K562 (cell line): ENCODE data around the gene ATP2B1. TPM values are rescaled to one million over a fixed set of nuclear protein-coding genes. Genes with fewer than 3 reads are reported as not detected.

Experiments used
- ATAC-seq: fragments of 200-7000 bp; cut with Tn5 transposase; 3 replicates; pipeline ENCODE4 v1.9.1; 2020; ENCODE audit warnings: moderate library complexity
- BruUV-seq: library from RNA; stranded (reverse); fragments of 400-500 nt; replicated peaks from 2 replicates; lab custom pipeline; 2021; lab: Mats Ljungman, UMichigan
- CTCF ChIA-PET: fragments of 300-600 bp; formaldehyde crosslinking; extraction: SDS; loops from one replicate; lab custom pipeline; 2021; ENCODE audit warnings: low intra/inter-chr PET ratio; lab: Yijun Ruan, JAX
- POLR2A ChIA-PET: fragments of 300-600, 350-650 bp; sonication (Branson Sonifier 250); formaldehyde crosslinking; extraction: SDS; loops from one replicate; lab custom pipeline; 2021; ENCODE audit warnings: antibody characterized with exemption, inconsistent platforms; lab: Yijun Ruan, JAX
- DNase-seq, 4 experiments: peaks; one replicate each; pipeline versions ENCODE4 v3.0.0 to v3.0.0-alpha.2; 2011 to 2018; ENCODE audit warnings: low spot score in 3 of 4, mixed read lengths in 3 of 4; ENCODE audit errors: extremely low read depth in 1 of 4
- FAIRE-seq: peaks from 2 replicates; lab custom pipeline; 2011; peaks lifted over from hg19 to GRCh38; lab: Jason Lieb, UNC
- H2AFZ ChIP-seq: 2 replicates; pipeline ENCODE4 v1.6.0; 2011; ENCODE audit warnings: low read depth, low read length, control low read depth, inconsistent platforms
- H3K27ac ChIP-seq: fragments of 200-600 bp; 3 replicates; pipeline ENCODE4 v1.8.0; 2011; ENCODE audit warnings: low read depth, mild to moderate bottlenecking, control low read depth, inconsistent platforms, low read length, moderate library complexity, mixed read lengths; ENCODE audit errors: extremely low read depth
- H3K27me3 ChIP-seq, 2 experiments: fragments of 300-600 bp in 1 of 2; 2 replicates in 1 of 2; 3 replicates in 1 of 2; pipeline versions ENCODE4 v1.6.0 to v1.8.0; 2011; ENCODE audit warnings: inconsistent platforms in 2 of 2, low read length in 2 of 2, mild to moderate bottlenecking in 1 of 2, mixed read lengths in 1 of 2, moderate library complexity in 1 of 2; ENCODE audit not compliant: control insufficient read depth in 2 of 2, insufficient read depth in 2 of 2
- H3K36me3 ChIP-seq: fragments of 300-600 bp; 3 replicates; pipeline ENCODE4 v1.8.0; 2011; ENCODE audit warnings: mild to moderate bottlenecking, low read length, inconsistent platforms; ENCODE audit not compliant: control insufficient read depth, insufficient read depth
- H3K4me1 ChIP-seq, 2 experiments: fragments of 200-600 bp in 1 of 2; replicated peaks in 1 of 2; 2 replicates in 1 of 2; 3 replicates in 1 of 2; pipeline versions ENCODE4 v1.5.1 to v1.8.0; 2011; ENCODE audit warnings: inconsistent platforms in 2 of 2, low read length in 2 of 2, mild to moderate bottlenecking in 1 of 2, mixed read lengths in 1 of 2, moderate library complexity in 1 of 2; ENCODE audit not compliant: control insufficient read depth in 2 of 2, insufficient read depth in 2 of 2
- H3K4me2 ChIP-seq: 2 replicates; pipeline ENCODE4 v1.6.1; 2011; ENCODE audit warnings: low read length, control low read depth, inconsistent platforms, mixed read lengths; ENCODE audit not compliant: insufficient read depth
- H3K4me3 ChIP-seq: fragments of 200-600 bp; sonication (generic), shearing (Covaris generic); 2 replicates; pipeline ENCODE4 v1.5.1; 2016; ENCODE audit warnings: control low read depth, inconsistent platforms
- H3K79me2 ChIP-seq: fragments of 200-600 bp; 3 replicates; pipeline ENCODE4 v1.8.0; 2011; ENCODE audit warnings: low read length, inconsistent platforms; ENCODE audit not compliant: control insufficient read depth, insufficient read depth
- H3K9ac ChIP-seq, 2 experiments: 2 replicates each; pipeline versions ENCODE4 v1.6.0 to v1.6.1; 2011; ENCODE audit warnings: low read depth in 2 of 2, low read length in 2 of 2, control low read depth in 1 of 2, inconsistent platforms in 1 of 2, mild to moderate bottlenecking in 1 of 2, mixed read lengths in 1 of 2; ENCODE audit not compliant: insufficient read depth in 1 of 2
- H3K9me1 ChIP-seq: one replicate; pipeline ENCODE4 v1.6.0; 2011; ENCODE audit warnings: inconsistent platforms, mild to moderate bottlenecking, low read length, moderate library complexity; ENCODE audit not compliant: control insufficient read depth, insufficient read depth
- H3K9me3 ChIP-seq: replicated peaks from 2 replicates; pipeline ENCODE4 v1.5.1; 2011; ENCODE audit warnings: low read depth, low read length, inconsistent platforms; ENCODE audit not compliant: control insufficient read depth, insufficient read depth
- H4K20me1 ChIP-seq: replicated peaks from 2 replicates; pipeline ENCODE4 v1.6.1; 2011; ENCODE audit warnings: low read length, inconsistent platforms, mixed read lengths; ENCODE audit not compliant: control insufficient read depth, insufficient read depth
- ESRRA ChIP-seq: fragments of 450-650 bp; IDR thresholded peaks from 2 replicates; pipeline ENCODE4 v1.6.1; 2014; ENCODE audit warnings: low read depth, mild to moderate bottlenecking, moderate library complexity, borderline replicate concordance
- YY1 ChIP-seq, 3 experiments: IDR thresholded peaks; 2 replicates each; pipeline ENCODE4 v1.6.1; 2011; ENCODE audit warnings: low read length in 2 of 3, mild to moderate bottlenecking in 2 of 3, moderate library complexity in 2 of 3, borderline replicate concordance in 1 of 3, control low read depth in 1 of 3, low read depth in 1 of 3; ENCODE audit not compliant: insufficient read depth in 3 of 3, insufficient replicate concordance in 2 of 3, control insufficient read depth in 1 of 3, insufficient read length in 1 of 3; ENCODE audit errors: extremely low read depth in 1 of 3
- WGBS: fragments of 100-300 bp; shearing (Covaris generic); methylation state at CpG from one replicate; pipeline ENCODE4 v1.1.6; 2016; ENCODE audit warnings: low coverage, mixed read lengths; ENCODE audit not compliant: insufficient coverage; ENCODE audit errors: missing lambda C conversion rate; 5-methylcytosine and 5-hydroxymethylcytosine counted together
- in situ Hi-C: fragments of 300-500 bp; cut with MboI; formaldehyde crosslinking; loops from 4 replicates; pipeline ENCODE4 v1.15.0; 2018; ENCODE audit warnings: inconsistent platforms, mixed read lengths
- intact Hi-C: fragments of 100-400 bp; cut with micrococcal nuclease; formaldehyde crosslinking; loops from 2 replicates; pipeline ENCODE4 v1.14.2; 2022
- polyA plus RNA-seq, 8 experiments: library from polyadenylated mRNA; depleted of rRNA in 4 of 8; stranded (reverse) in 5 of 8; unstranded in 3 of 8; fragments of >200 nt; fragmentation: Nextera tagmentation in 2 of 8; fragmentation: Illumina TruSeq in 1 of 8; extraction: Ambion mirVana in 2 of 8; extraction: Trizol in 1 of 8; gene quantifications; 2 replicates each; pipeline versions ENCODE4 v1.2.1 to v1.2.3, GENCODE V29; 2011 to 2014; ENCODE audit warnings: inconsistent platforms in 1 of 8, missing spikeins in 1 of 8
- total RNA-seq, 7 experiments: library from RNA; depleted of rRNA in 6 of 7; stranded (reverse); fragments of >200 nt in 6 of 7; fragmentation: Illumina TruSeq in 2 of 7; extraction: Trizol in 2 of 7; gene quantifications; 2 replicates each; pipeline versions ENCODE4 v1.2.1 to v1.2.3, GENCODE V29; 2011 to 2021; ENCODE audit warnings: low replicate concordance in 1 of 7
- TF ChIP-seq, protein P1 (sequence below): fragments of 250-450 bp; sonication (Bioruptor Pico); IDR thresholded peaks from 2 replicates; pipeline ENCODE4 v1.5.0; 2021; ENCODE audit warnings: mild to moderate bottlenecking, borderline replicate concordance
- TF ChIP-seq, protein P2 (sequence below), 2 experiments: fragments of 450-650 bp in 1 of 2; sonication (generic) in 1 of 2; formaldehyde crosslinking in 1 of 2; IDR thresholded peaks; 2 replicates each; pipeline versions ENCODE4 v1.7.1 to v1.9.0; 2016 to 2022; ENCODE audit warnings: inconsistent platforms in 1 of 2, mild to moderate bottlenecking in 1 of 2, missing genetic modification reagents in 1 of 2
- TF ChIP-seq, protein P3 (sequence below): sonication (generic); formaldehyde crosslinking; IDR thresholded peaks from 2 replicates; pipeline ENCODE4 v1.8.0; 2022; ENCODE audit warnings: mild to moderate bottlenecking, missing genetic modification reagents

Gene ATP2B1
- total and polyA plus RNA-seq, 9 of the 15 experiments (the other 6 are each of a cell fraction or from before 2014, with no cell fraction given) = 8.6 to 39.0 (median 27.8) TPM

DNA sequence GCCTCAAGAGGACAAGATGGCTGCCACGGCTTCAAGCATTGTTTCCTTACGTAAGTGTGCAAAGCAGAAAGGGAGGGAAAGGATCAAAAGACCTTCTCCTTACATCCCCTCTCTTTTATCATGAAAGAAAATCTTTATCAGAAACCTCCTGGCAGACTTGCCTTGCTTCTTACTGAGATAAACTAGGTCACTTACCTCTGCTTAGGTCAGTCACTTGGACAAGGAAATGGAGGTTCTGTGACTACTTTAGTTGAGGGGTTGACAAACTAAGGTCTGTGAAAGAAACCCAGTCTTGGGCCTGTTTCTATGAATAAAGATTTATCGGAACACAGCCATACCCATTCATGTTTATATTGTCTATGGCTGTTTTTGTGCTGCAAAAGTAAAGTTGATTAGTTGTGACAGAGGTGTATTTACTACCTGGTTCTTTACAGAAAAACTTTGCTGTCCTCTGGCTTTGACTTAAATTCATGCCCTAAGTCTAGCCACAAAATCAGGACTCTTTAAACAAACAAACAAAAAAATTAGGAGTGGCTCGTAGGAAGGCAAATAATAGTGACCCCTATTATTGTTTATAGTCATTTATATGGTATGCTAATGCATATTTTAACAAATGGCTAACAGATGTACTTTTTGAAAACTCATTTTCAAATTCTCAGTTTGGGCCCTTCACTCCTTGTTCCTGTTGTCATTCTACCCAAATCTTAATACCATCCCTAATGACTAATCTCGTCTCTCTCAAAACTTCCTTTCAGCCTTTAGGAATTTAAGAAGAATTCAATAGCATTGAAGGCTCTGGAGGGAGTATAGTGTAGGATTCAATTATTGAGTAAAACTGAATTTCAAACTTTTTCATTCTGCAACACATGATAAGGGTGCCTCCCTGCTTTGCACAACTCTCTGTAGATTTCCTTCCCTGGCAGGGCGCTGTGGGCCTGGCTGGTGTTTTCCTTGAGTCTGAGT, 42.0 kb upstream of the ATP2B1 start:
- POLR2A ChIA-PET = interaction anchor here (0.6 kb wide), 1 partner anchor 771 kb away, joined by 3 read pairs; no protein-coding TSS in a partner anchor
- no TSS peak for BruUV-seq
- CTCF ChIA-PET = no interaction called here

More for the DNA sequence above, 42.0 kb upstream of the ATP2B1 start:
- Histone ChIP-seq H3K79me2 (no peaks in the 10 kb centered on the region), H3K4me2 (no peak overlapping the region), H3K27ac (no peak overlapping the region), H3K36me3 (no peaks in the 10 kb centered on the region), H3K4me3 (no peak overlapping the region), H4K20me1 (no peaks in the 10 kb centered on the region), H3K9me1 (no peaks in the 10 kb centered on the region), H3K9ac (no peak overlapping the region), H3K27me3 (no peaks in the 10 kb centered on the region), H3K4me1 (no peaks in the 10 kb centered on the region), H2AFZ (peak overlapping the region; percentile 20; the same call in 1 of the 2 replicates), H3K9me3 (no peaks in the 10 kb centered on the region)
- TF ChIP-seq, protein P1, sequence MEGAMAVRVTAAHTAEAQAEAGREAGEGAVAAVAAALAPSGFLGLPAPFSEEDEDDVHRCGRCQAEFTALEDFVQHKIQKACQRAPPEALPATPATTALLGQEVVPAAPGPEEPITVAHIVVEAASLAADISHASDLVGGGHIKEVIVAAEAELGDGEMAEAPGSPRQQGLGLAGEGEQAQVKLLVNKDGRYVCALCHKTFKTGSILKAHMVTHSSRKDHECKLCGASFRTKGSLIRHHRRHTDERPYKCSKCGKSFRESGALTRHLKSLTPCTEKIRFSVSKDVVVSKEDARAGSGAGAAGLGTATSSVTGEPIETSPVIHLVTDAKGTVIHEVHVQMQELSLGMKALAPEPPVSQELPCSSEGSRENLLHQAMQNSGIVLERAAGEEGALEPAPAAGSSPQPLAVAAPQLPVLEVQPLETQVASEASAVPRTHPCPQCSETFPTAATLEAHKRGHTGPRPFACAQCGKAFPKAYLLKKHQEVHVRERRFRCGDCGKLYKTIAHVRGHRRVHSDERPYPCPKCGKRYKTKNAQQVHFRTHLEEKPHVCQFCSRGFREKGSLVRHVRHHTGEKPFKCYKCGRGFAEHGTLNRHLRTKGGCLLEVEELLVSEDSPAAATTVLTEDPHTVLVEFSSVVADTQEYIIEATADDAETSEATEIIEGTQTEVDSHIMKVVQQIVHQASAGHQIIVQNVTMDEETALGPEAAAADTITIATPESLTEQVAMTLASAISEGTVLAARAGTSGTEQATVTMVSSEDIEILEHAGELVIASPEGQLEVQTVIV (CRISPR knock-in tag) = no peak
- TF ChIP-seq, protein P2, sequence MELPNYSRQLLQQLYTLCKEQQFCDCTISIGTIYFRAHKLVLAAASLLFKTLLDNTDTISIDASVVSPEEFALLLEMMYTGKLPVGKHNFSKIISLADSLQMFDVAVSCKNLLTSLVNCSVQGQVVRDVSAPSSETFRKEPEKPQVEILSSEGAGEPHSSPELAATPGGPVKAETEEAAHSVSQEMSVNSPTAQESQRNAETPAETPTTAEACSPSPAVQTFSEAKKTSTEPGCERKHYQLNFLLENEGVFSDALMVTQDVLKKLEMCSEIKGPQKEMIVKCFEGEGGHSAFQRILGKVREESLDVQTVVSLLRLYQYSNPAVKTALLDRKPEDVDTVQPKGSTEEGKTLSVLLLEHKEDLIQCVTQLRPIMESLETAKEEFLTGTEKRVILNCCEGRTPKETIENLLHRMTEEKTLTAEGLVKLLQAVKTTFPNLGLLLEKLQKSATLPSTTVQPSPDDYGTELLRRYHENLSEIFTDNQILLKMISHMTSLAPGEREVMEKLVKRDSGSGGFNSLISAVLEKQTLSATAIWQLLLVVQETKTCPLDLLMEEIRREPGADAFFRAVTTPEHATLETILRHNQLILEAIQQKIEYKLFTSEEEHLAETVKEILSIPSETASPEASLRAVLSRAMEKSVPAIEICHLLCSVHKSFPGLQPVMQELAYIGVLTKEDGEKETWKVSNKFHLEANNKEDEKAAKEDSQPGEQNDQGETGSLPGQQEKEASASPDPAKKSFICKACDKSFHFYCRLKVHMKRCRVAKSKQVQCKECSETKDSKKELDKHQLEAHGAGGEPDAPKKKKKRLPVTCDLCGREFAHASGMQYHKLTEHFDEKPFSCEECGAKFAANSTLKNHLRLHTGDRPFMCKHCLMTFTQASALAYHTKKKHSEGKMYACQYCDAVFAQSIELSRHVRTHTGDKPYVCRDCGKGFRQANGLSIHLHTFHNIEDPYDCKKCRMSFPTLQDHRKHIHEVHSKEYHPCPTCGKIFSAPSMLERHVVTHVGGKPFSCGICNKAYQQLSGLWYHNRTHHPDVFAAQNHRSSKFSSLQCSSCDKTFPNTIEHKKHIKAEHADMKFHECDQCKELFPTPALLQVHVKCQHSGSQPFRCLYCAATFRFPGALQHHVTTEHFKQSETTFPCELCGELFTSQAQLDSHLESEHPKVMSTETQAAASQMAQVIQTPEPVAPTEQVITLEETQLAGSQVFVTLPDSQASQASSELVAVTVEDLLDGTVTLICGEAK (IDR thresholded peaks at IDR 0.05) = peak; percentile 78
- TF ChIP-seq, protein P2 (CRISPR knock-in tag; IDR thresholded peaks at IDR 0.05) = no peak
- TF ChIP-seq, protein P3, sequence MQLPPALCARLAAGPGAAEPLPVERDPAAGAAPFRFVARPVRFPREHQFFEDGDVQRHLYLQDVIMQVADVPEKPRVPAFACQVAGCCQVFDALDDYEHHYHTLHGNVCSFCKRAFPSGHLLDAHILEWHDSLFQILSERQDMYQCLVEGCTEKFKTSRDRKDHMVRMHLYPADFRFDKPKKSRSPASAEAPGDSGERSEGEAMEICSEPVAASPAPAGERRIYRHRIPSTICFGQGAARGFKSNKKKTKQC (CRISPR knock-in tag) = no peak
- TF ChIP-seq ESRRA (no peak), YY1 (IDR thresholded peaks at IDR 0.05; ENCODE audit: borderline replicate concordance in 1 of 3, control insufficient read depth in 1 of 3, extremely low read depth in 1 of 3, insufficient read depth in 3 of 3, insufficient read length in 1 of 3, insufficient replicate concordance in 2 of 3, low read depth in 1 of 3, low read length in 2 of 3) (peak in 1 of 3 experiments; percentile 61)
- in situ Hi-C loops (no loop called here), intact Hi-C loops (no loop called here)
- DNase-seq (no peak), ATAC-seq (no peak), FAIRE-seq (no peak)
- WGBS = 52% methylated on average over 6 of the region's 6 CpGs
